Heart right ventricle (tissue), 16 donors: ENCODE results near the gene NPM3. TPM values are rescaled to one million over a fixed set of nuclear protein-coding genes. Genes with fewer than 3 reads are reported as not detected.
A peak's percentile ranks its signal among the peaks of the same experiment; 100 is the strongest.

Source experiments
- ATAC-seq, 8 donors: fragments of 200-7000 bp; cut with Tn5 transposase; one replicate each; pipeline ENCODE4 v1.9.1; 2020; ENCODE audit warnings: mild to moderate bottlenecking in 8 of 8, moderate library complexity in 8 of 8, moderate number of reproducible peaks in 1 of 8
- DNase-seq, 2 donors: peaks; one replicate each; pipeline ENCODE4 v3.0.0-alpha.2; 2020
- H3K27ac ChIP-seq, 10 donors: fragments of 200-600 bp; sonication (generic) in 2 of 10; one replicate each; pipeline versions ENCODE4 v1.5.0 to v1.8.0; 2020 to 2022; ENCODE audit warnings: mild to moderate bottlenecking in 3 of 10
- H3K27me3 ChIP-seq, 7 donors: fragments of 200-600 bp; one replicate each; pipeline ENCODE4 v1.8.0; 2021 to 2022; ENCODE audit warnings: mild to moderate bottlenecking in 2 of 7
- H3K36me3 ChIP-seq, 9 donors: fragments of 200-600 bp; sonication (generic) in 1 of 9; one replicate each; pipeline versions ENCODE4 v1.5.0 to v1.8.0; 2020 to 2022; ENCODE audit warnings: mild to moderate bottlenecking in 2 of 9
- H3K4me1 ChIP-seq, 9 donors: fragments of 200-600 bp; sonication (generic) in 1 of 9; one replicate each; pipeline versions ENCODE4 v1.5.0 to v1.8.0; 2020 to 2022; ENCODE audit warnings: mild to moderate bottlenecking in 4 of 9
- H3K4me3 ChIP-seq, 10 donors: fragments of 200-600 bp; sonication (generic) in 2 of 10; one replicate each; pipeline versions ENCODE4 v1.5.0 to v1.8.0; 2020 to 2022; ENCODE audit warnings: mild to moderate bottlenecking in 7 of 10, moderate library complexity in 2 of 10
- H3K9me3 ChIP-seq, 11 donors: fragments of 200-600 bp in 10 of 11; sonication (generic) in 2 of 11; one replicate each; pipeline versions ENCODE4 v1.5.0 to v1.8.0; 2013 to 2022; ENCODE audit warnings: mild to moderate bottlenecking in 2 of 11, control low read depth in 1 of 11, moderate library complexity in 1 of 11
- WGBS, 2 donors: extraction: QIAGEN DNeasy Blood & Tissue Kit; methylation state at CpG; one replicate each; pipeline ENCODE4 v1.1.7; 2013; ENCODE audit warnings: inconsistent platforms in 1 of 2; 5-methylcytosine and 5-hydroxymethylcytosine counted together
- intact Hi-C, 10 donors: fragments of 100-400 bp; cut with DNase I; formaldehyde crosslinking; loops; one replicate each; pipeline versions ENCODE4 v1.11.1 to v1.14.2; 2022
- polyA plus RNA-seq, 2 donors: library from polyadenylated mRNA; stranded (reverse); fragments of 200-250 nt; gene quantifications; one replicate each; pipeline ENCODE4 v1.2.3, GENCODE V29; 2013
- total RNA-seq, 10 donors: library from RNA; stranded (reverse); fragmentation: NEBNext Ultra II Directional in 3 of 10; extraction: Animal tissue kit (Norgen Biotek cat#: 25700) in 3 of 10; gene quantifications; one replicate each; pipeline versions ENCODE4 v1.2.1 to v1.2.4, GENCODE V29; 2021 to 2023
- TF ChIP-seq, protein P1 (sequence below), 9 donors: fragments of 200-600 bp; sonication (generic) in 2 of 9; IDR thresholded peaks; one replicate each; pipeline versions ENCODE4 v1.5.0 to v1.8.0; 2021 to 2022; ENCODE audit warnings: antibody characterized with exemption in 9 of 9, mild to moderate bottlenecking in 5 of 9, moderate library complexity in 1 of 9
- donor health status: Arrhythmogenic right ventricular cardiomyopathy.
- donor health status: ischemic (EF 13 %, LVEDD 7.1; RV severe dilation, severe dysfunction).
- donor health status: healthy with polysubstance abuse.
- donor health status: DM: no; HTN: yes; CAD: no.
- donor health status: DM: no; HTN: no; CAD: no.
- donor health status: ischemic (EF 25% LVEDD 6.9; RV normal size, moderate dysfunction).
- donor health status: ischemic (EF 25% LVEDD 5.7; RV mildly dilated, moderate dysfunction).
- donor health status: healthy.
- donor health status: DM: yes; HTN: yes; CAD: no.
- donor health status: Ischemic cardiomyopathy.
- donor health status: ischemic (EF 35%, LVEDD 5.7; RV mildly dilated, moderate dysfunction).
- donor health status: nonischemic (EF 11% LVEDD 7.7; RV severe dilation, severe dysfunction).
- donor health status: DM: yes; HTN: yes; CAD: no.
- donor health status: PGD.
- donor health status: ischemic (EF 29% LVEDD 5.4; RV normal size, mild dysfunction).
- donor health status: nonischemic (EF 23%, LVEDD 6.1; RV moderate dilation, normal function).

Gene NPM3
- total and polyA plus RNA-seq, 12 donors, result 4.9 to 23.3 (median 7.0) TPM

DNA sequence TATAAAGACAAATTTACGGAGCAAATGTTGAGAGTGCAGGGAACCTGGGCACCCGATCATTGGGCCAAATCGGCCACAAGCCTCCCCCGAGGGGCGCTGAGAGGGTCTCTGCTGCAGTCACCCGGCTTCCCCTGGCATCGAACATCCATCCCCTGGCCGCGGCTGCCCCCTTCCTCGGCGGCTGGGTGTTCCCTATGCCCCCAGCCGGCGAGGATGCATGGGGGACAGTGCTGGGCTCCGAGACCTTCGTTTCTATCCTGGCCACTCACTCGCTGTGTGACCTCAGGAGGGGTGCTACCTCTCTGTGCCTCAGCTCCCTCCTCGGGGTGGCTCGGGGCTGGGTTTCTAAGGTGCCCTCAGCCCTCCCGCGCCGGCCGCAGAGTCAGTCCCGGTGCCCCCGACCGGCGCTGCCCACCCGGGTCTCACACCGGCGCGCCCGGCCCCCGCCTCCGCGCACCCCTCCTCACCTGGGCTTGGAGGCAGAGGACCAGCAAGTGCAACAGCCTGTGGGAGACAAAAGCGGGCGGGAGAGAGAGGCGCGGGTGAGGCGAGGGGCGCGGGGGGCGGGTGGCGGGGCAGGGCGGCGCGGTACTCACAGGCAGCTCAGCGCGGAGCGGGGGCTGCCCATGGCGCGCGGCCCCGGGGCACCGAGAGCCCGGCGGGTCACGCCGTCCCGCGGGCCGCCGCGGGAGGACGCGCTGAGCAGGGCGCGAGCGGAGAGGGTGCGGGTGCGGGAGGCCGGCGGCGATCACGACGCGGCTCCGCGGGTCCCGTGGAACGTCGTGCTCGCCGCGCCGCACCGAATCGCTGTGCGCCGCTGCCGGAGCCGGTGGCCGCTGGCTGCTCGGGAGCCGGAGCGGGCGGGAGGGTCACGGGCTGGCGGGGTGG lies 7.7 kb downstream of the NPM3 start, which contains the start of gene FGF8:
TSS of gene FGF8 (minus strand) at position 842 of the 888 bp plus-strand sequence. CDS start at position 628, 214 bp downstream.
- Histone ChIP-seq H3K4me1 (peaks cover 19 to 42% (median 32%) of the 10 kb centered on the region in 9 donors), H3K27me3 (peaks cover 19 to 97% (median 76%) of the 10 kb centered on the region in 7 donors)

DNA sequence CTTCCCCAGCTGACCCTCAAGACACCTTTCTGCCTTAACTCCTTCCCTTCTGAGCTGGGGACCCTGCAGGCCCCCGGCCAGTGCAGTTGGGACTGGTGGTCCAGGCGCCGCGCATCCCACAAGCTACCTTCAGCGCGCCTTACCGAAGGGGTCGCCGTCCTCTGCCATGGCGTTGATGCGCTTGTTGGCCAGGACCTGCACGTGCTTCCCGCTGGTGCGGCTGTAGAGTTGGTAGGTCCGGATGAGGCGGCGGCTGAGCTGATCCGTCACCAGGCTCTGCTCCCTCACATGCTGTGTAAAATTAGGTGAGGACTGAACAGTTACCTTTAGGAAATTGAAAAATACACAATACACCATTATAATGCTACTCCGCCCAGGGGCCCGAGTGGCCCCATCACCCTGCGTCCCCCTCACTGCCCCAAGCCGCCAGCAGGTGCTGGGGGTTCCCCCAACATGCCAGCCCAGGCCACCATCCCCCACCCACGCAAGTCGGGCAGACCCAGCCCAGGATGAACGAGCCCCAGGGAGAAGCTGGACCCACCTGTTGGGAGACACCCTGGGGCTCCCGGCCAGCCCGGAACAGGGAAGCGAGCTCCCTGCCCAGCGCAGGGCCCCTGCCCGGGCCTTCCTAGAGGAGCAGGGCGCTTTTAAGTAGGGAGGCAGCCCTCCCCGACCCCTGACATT lies 8.5 kb downstream of the NPM3 start:
- no peak overlapping the region for H3K27ac ChIP-seq
- no peak for ATAC-seq
- H3K9me3 ChIP-seq, result no peaks in the 10 kb centered on the region
- intact Hi-C loops, result loop anchor here in 4 of 10 donors (5.0 to 10.0 kb wide), 4 partner anchors 90 to 560 kb away; no protein-coding TSS in a partner anchor
- peaks cover 19 to 96% (median 83%) of the 10 kb centered on the region in 7 donors for H3K27me3 ChIP-seq
- TF ChIP-seq, protein P1, sequence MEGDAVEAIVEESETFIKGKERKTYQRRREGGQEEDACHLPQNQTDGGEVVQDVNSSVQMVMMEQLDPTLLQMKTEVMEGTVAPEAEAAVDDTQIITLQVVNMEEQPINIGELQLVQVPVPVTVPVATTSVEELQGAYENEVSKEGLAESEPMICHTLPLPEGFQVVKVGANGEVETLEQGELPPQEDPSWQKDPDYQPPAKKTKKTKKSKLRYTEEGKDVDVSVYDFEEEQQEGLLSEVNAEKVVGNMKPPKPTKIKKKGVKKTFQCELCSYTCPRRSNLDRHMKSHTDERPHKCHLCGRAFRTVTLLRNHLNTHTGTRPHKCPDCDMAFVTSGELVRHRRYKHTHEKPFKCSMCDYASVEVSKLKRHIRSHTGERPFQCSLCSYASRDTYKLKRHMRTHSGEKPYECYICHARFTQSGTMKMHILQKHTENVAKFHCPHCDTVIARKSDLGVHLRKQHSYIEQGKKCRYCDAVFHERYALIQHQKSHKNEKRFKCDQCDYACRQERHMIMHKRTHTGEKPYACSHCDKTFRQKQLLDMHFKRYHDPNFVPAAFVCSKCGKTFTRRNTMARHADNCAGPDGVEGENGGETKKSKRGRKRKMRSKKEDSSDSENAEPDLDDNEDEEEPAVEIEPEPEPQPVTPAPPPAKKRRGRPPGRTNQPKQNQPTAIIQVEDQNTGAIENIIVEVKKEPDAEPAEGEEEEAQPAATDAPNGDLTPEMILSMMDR (IDR thresholded peaks at IDR 0.05), result no peak
- no peaks in the 10 kb centered on the region for H3K36me3 ChIP-seq
- WGBS, 2 donors, result 7 to 11% methylated on average over 32 of the region's 32 CpGs
- H3K4me1 ChIP-seq, result peaks cover 14 to 35% (median 24%) of the 10 kb centered on the region in 9 donors
- DNase-seq, result no peak
- no peak overlapping the region for H3K4me3 ChIP-seq

More for the DNA sequence above, 7.7 kb downstream of the NPM3 start, which contains the start of gene FGF8:
- peak within 1 kb of the TSS in 9 of 10 donors; percentile 12 to 36 (median 30) for H3K4me3 ChIP-seq
- WGBS, 2 donors, result 1 to 3% methylated on average over 54 to 97 of the region's 98 CpGs
- no peaks in the 10 kb centered on the region for H3K36me3 ChIP-seq
- intact Hi-C loops, result loop anchor here in 4 of 10 donors (5.0 to 10.0 kb wide), 4 partner anchors 91 to 561 kb away; no protein-coding TSS in a partner anchor
- TF ChIP-seq, protein P1 (IDR thresholded peaks at IDR 0.05), result no peak
- ATAC-seq, result no peak
- H3K9me3 ChIP-seq, result no peaks in the 10 kb centered on the region
- no peak for DNase-seq
- H3K27ac ChIP-seq, result no peak within 1 kb of the TSS

DNA sequence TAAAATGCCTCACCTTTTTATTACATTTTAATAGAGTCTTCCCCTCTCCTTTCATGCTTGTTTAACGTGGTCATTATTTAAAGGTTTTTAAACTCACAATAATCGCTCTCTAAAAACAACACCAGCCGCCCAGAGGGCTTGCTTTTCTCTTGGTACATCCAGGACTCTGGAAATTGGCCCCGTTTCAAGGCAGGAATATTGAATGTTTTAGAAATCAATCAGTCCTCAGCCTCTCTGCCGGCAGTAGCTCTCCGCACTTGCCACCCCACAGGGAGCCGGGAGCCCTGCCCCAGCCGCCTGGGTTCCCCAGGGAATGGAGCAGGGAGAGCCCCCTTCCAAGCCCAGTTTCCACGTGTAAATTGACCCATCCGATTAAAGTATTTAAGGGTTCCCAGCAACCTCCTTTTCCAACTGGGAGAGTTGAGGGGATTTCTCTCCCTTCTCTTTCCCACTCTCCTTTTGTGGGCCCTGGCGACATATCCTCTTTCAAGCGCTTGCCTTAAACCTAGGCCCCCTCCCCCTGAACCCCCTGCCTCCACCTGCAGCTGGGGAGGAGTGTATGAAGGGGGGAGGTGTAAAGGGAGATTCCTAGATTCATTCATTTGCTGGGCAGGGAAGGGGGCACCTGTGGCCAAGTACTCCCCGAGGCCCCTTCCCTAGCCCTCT lies 9.2 kb downstream of the NPM3 start:
- no peaks in the 10 kb centered on the region for H3K36me3 ChIP-seq
- ATAC-seq, result no peak
- peaks cover 19 to 94% (median 86%) of the 10 kb centered on the region in 7 donors for H3K27me3 ChIP-seq
- no peaks in the 10 kb centered on the region for H3K9me3 ChIP-seq
- TF ChIP-seq, protein P1 (IDR thresholded peaks at IDR 0.05), result no peak
- no peak overlapping the region for H3K4me3 ChIP-seq
- peaks cover 7 to 28% (median 17%) of the 10 kb centered on the region in 9 donors for H3K4me1 ChIP-seq
- 27 to 28% methylated on average over 13 of the region's 13 CpGs for WGBS, 2 donors
- no peak overlapping the region for H3K27ac ChIP-seq
- no peak for DNase-seq
- intact Hi-C loops, result loop anchor here in 3 of 10 donors (10.0 kb wide), 3 partner anchors 89 to 559 kb away; no protein-coding TSS in a partner anchor
